Measurements from ENCODE around the gene FMO3.

The FMO3 gene

DNA sequence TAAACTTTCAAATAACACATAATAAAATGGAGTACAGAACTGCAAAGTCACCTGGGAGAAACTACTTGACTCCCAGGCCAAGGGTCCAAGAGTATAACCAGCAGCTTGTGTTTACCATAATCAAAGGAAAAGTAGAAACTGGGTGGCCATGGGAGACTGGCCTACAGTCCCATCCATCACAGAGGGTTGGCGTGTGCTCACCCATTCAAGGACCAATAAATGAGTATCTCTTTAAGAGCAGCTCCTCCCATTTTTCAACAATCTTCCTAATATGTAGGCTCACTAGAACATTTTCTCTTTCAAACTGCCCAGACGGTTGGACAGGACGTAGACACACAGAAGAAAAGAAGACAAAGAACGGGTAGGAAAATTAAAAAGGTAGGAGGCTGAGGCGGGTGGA, at the start of gene FMO3:
Gene FMO3 (plus strand): TSS at position 302 of the 400 bp plus-strand sequence. CDS start 1,754 bp downstream, outside the sequence.
- H3K27ac ChIP-seq (ENCODE audit: low read depth, low read length) = no peak within 1 kb of the TSS
- no peak within 1 kb of the TSS for H3K4me3 ChIP-seq (ENCODE audit: low read length)
- no peak within 1 kb of the TSS for H3K4me2 ChIP-seq (ENCODE audit: low read length)
- H3K79me2 ChIP-seq (ENCODE audit: control insufficient read depth, low read length) = no peaks in the 10 kb centered on the region
- H3K4me1 ChIP-seq (ENCODE audit: control insufficient read depth, low read length) = no peaks in the 10 kb centered on the region
- no peaks in the 10 kb centered on the region for H3K9me3 ChIP-seq (ENCODE audit: control insufficient read depth, insufficient read depth, low read length)
- H3K27me3 ChIP-seq (ENCODE audit: control insufficient read depth, low read length) = no peaks in the 10 kb centered on the region
- no peaks in the 10 kb centered on the region for H3K9me2 ChIP-seq (replicated peaks; ENCODE audit: control insufficient read depth, low read length)
- no peak for TF ChIP-seq EZH2phosphoT487 (IDR thresholded peaks at IDR 0.05; ENCODE audit: borderline replicate concordance, low read length)
- no peak for TF ChIP-seq CTCF (IDR thresholded peaks at IDR 0.05; ENCODE audit: low read depth, low read length, poor library complexity, severe bottlenecking)
- H3F3A ChIP-seq (ENCODE audit: control insufficient read depth, insufficient read depth) = no peaks in the 10 kb centered on the region
- no peaks in the 10 kb centered on the region for H4K20me1 ChIP-seq (ENCODE audit: control insufficient read depth, insufficient read depth, low read depth, low read length)
- H3K36me3 ChIP-seq (ENCODE audit: control insufficient read depth, low read length) = no peaks in the 10 kb centered on the region

DNA sequence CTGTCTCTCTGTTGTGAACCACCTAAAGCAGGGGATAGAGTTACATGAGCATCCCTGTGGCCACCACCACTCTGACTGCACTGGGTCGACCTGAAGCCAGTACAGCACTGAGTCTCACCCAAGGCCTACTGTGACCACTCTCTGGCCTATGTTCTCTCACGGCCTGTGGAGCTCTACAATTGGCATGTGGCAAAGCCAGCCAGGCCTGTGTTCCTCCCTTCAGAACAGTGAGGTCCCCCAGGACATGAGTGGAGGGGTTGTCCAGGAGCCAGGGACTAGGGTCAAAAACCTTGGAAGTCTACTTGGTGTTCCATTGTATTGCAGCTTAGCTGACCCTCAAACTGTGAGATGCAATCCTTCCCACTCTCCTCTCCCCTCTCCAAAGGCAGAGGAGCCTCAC, 42.7 kb upstream of the FMO3 start:
- TF ChIP-seq EZH2phosphoT487 (IDR thresholded peaks at IDR 0.05; ENCODE audit: borderline replicate concordance, low read length) (no peak), CTCF (IDR thresholded peaks at IDR 0.05; ENCODE audit: low read depth, low read length, poor library complexity, severe bottlenecking) (no peak)
- Histone ChIP-seq H3K4me2 (ENCODE audit: low read length) (no peak overlapping the region), H3K9me3 (ENCODE audit: control insufficient read depth, insufficient read depth, low read length) (no peaks in the 10 kb centered on the region; the same call in none of the 2 replicates), H3K36me3 (ENCODE audit: control insufficient read depth, low read length) (no peaks in the 10 kb centered on the region), H3K4me1 (ENCODE audit: control insufficient read depth, low read length) (no peaks in the 10 kb centered on the region), H3K9me2 (replicated peaks; ENCODE audit: control insufficient read depth, low read length) (no peaks in the 10 kb centered on the region), H3K27ac (ENCODE audit: low read depth, low read length) (no peak overlapping the region), H3K79me2 (ENCODE audit: control insufficient read depth, low read length) (no peaks in the 10 kb centered on the region), H3K4me3 (ENCODE audit: low read length) (no peak overlapping the region), H3F3A (ENCODE audit: control insufficient read depth, insufficient read depth) (no peaks in the 10 kb centered on the region), H3K27me3 (ENCODE audit: control insufficient read depth, low read length) (no peaks in the 10 kb centered on the region), H4K20me1 (ENCODE audit: control insufficient read depth, insufficient read depth, low read depth, low read length) (no peaks in the 10 kb centered on the region)

DNA sequence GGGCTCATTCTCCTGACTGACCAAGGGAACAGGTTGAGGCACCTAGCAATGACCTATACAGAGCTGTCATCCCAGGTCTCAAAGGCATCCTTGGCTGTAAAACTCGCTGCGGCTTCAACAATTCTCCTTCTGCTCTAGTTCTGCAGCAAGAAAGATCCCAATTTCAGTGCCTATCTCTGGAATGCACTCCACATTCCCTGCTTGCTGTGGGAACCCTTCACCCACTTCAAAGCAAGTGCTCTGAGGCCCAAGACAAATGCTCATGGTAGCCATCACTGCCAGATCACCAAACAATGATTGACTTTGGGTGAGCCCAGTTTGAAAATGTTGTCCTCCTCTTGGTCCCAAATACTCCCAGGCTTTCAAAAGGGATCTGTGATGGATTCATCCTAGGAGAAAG, 37.7 kb upstream of the FMO3 start:
- H3F3A ChIP-seq (ENCODE audit: control insufficient read depth, insufficient read depth) = no peaks in the 10 kb centered on the region
- H3K9me3 ChIP-seq (ENCODE audit: control insufficient read depth, insufficient read depth, low read length) = no peaks in the 10 kb centered on the region; the same call in 1 of the 2 replicates
- H3K36me3 ChIP-seq (ENCODE audit: control insufficient read depth, low read length) = no peaks in the 10 kb centered on the region
- no peaks in the 10 kb centered on the region for H4K20me1 ChIP-seq (ENCODE audit: control insufficient read depth, insufficient read depth, low read depth, low read length)
- no peaks in the 10 kb centered on the region for H3K27me3 ChIP-seq (ENCODE audit: control insufficient read depth, low read length)
- TF ChIP-seq CTCF (IDR thresholded peaks at IDR 0.05; ENCODE audit: low read depth, low read length, poor library complexity, severe bottlenecking) (no peak), EZH2phosphoT487 (IDR thresholded peaks at IDR 0.05; ENCODE audit: borderline replicate concordance, low read length) (no peak)
- no peak overlapping the region for H3K4me2 ChIP-seq (ENCODE audit: low read length)
- no peak overlapping the region for H3K27ac ChIP-seq (ENCODE audit: low read depth, low read length)
- H3K4me3 ChIP-seq (ENCODE audit: low read length) = no peak overlapping the region
- H3K9me2 ChIP-seq (replicated peaks; ENCODE audit: control insufficient read depth, low read length) = no peaks in the 10 kb centered on the region
- no peaks in the 10 kb centered on the region for H3K4me1 ChIP-seq (ENCODE audit: control insufficient read depth, low read length)
- no peaks in the 10 kb centered on the region for H3K79me2 ChIP-seq (ENCODE audit: control insufficient read depth, low read length)
